Myometrial cell (primary cell): ENCODE measurements around the gene ST3GAL6. TPM values are rescaled to one million over a fixed set of nuclear protein-coding genes. Genes with fewer than 3 reads are reported as not detected.

Source experiments
- total RNA-seq: library from RNA; depleted of rRNA; stranded (reverse); fragments of >200 nt; gene quantifications from 2 replicates; pipeline ENCODE4 v1.2.3, GENCODE V29; 2015

Gene ST3GAL6
- total RNA-seq = 0.58 and 1.2 TPM in 2 replicates

DNA sequence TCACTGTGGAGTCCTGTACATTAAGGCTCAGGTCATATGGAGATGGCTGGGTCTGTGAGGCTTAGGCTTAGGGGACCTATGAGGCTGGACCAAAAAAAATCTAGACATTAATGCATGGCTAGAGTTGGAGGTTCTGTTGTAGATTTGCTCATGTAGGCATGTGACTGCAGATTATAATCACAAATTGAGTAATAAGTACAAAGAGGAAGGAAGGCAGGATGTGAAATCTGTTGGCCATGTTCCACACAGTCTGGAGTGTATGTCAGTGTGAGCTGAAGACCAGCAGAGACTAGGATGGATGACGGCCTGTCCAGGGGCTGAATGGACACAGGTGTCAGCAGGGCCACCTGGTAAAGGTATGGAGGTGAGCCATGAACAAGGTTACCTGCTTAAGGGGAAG lies at the start of gene ST3GAL6:
Gene ST3GAL6 (plus strand): TSS at position 265 of the 400 bp plus-strand sequence. CDS start 5,101 bp downstream, outside the sequence.

Other genes with a start within 250 kb of the ST3GAL6 start
- gene CLDND1, start 240.4 kb upstream of the ST3GAL6 start, total RNA-seq = 51.6 and 113 TPM in 2 replicates
- gene GPR15, start 231.4 kb upstream of the ST3GAL6 start, total RNA-seq = not detected in 2 replicates
- gene CPOX, start 169.7 kb upstream of the ST3GAL6 start, total RNA-seq = 23.4 and 27.6 TPM in 2 replicates
- 139 and 158 TPM in 2 replicates for gene DCBLD2, start 138.4 kb downstream of the ST3GAL6 start, total RNA-seq